CD4-positive, alpha-beta T cell (primary cell): ENCODE results near the gene PLIN3. TPM values are rescaled to one million over a fixed set of nuclear protein-coding genes. Genes with fewer than 3 reads are reported as not detected.
"Not testable (repeated sequence)": the region's sequence is repeated elsewhere in the genome, so short reads cannot be mapped to it uniquely, and the experiment has no call there.

Experiments used
- ATAC-seq: fragments of 200-7000 bp; cut with Tn5 transposase; one replicate; pipeline ENCODE4 v1.10.0; 2022; ENCODE audit warnings: mild to moderate bottlenecking; ENCODE audit not compliant: poor library complexity
- CTCF ChIA-PET: fragments of 350-600 bp; sonication (Branson Sonifier 250); formaldehyde crosslinking; loops from one replicate; lab custom pipeline; 2021; ENCODE audit warnings: antibody characterized with exemption, inconsistent platforms; lab: Charles Lee
- POLR2A ChIA-PET: fragments of 350-600 bp; sonication (Branson Sonifier 250); formaldehyde crosslinking; loops from one replicate; lab custom pipeline; 2021; ENCODE audit warnings: antibody characterized with exemption, inconsistent platforms; lab: Charles Lee
- DNase-seq, 14 experiments: peaks; one replicate each; pipeline ENCODE4 v3.0.0-alpha.2; 2013 to 2020; ENCODE audit warnings: mixed read lengths in 2 of 14
- H3K27ac ChIP-seq, 2 donors: one replicate each; pipeline versions ENCODE4 v1.5.1 to v1.7.0; 2013; ENCODE audit warnings: low read length in 2 of 2, low read depth in 1 of 2, mild to moderate bottlenecking in 1 of 2
- H3K27me3 ChIP-seq, 2 experiments: 1 replicate in 1 of 2; 2 replicates in 1 of 2; pipeline versions ENCODE4 v1.6.1 to v1.7.0; 2013; ENCODE audit warnings: low read length in 2 of 2, control low read depth in 1 of 2, mild to moderate bottlenecking in 1 of 2, moderate library complexity in 1 of 2; ENCODE audit not compliant: insufficient read depth in 2 of 2, control insufficient read depth in 1 of 2
- H3K36me3 ChIP-seq: one replicate; pipeline ENCODE4 v1.6.1; 2013; ENCODE audit warnings: low read length, control low read depth; ENCODE audit not compliant: insufficient read depth
- H3K4me1 ChIP-seq: one replicate; pipeline ENCODE4 v1.6.1; 2013; ENCODE audit warnings: low read length, control low read depth; ENCODE audit not compliant: insufficient read depth
- H3K4me3 ChIP-seq: one replicate; pipeline ENCODE4 v1.5.1; 2013; ENCODE audit warnings: mild to moderate bottlenecking, low read length, moderate library complexity
- H3K9me3 ChIP-seq, 2 experiments: 1 replicate in 1 of 2; 2 replicates in 1 of 2; pipeline versions ENCODE4 v1.6.1 to v1.7.0; 2013; ENCODE audit warnings: low read length in 2 of 2, mild to moderate bottlenecking in 2 of 2, control low read depth in 1 of 2, moderate library complexity in 1 of 2; ENCODE audit not compliant: control insufficient read depth in 1 of 2, insufficient read depth in 1 of 2
- H3K27ac Mint-ChIP-seq: one replicate; pipeline ENCODE4 v1.8.0; 2020; ENCODE audit warnings: mixed read lengths
- H3K27me3 Mint-ChIP-seq: one replicate; pipeline ENCODE4 v1.8.0; 2021; ENCODE audit warnings: mixed read lengths
- H3K36me3 Mint-ChIP-seq: one replicate; pipeline ENCODE4 v1.8.0; 2021; ENCODE audit warnings: low read depth, mixed read lengths
- H3K4me1 Mint-ChIP-seq: one replicate; pipeline ENCODE4 v1.8.0; 2021; ENCODE audit warnings: low read depth, mixed read lengths
- H3K4me3 Mint-ChIP-seq: one replicate; pipeline ENCODE4 v1.8.0; 2020; ENCODE audit warnings: mild to moderate bottlenecking, mixed read lengths
- H3K9me3 Mint-ChIP-seq: one replicate; pipeline ENCODE4 v1.8.0; 2020; ENCODE audit warnings: mixed read lengths
- CTCF ChIP-seq: fragments of 200-600 bp; IDR thresholded peaks from one replicate; pipeline ENCODE4 v1.8.0; 2022; ENCODE audit warnings: antibody characterized with exemption, mild to moderate bottlenecking
- intact Hi-C, 2 experiments: fragments of 100-400 bp; cut with DNase I in 1 of 2; cut with micrococcal nuclease in 1 of 2; formaldehyde crosslinking; loops; one replicate each; pipeline versions ENCODE4 v1.15.1 to v1.9.0; 2023 to 2025; cut with DNase I, micrococcal nuclease
- total RNA-seq, 174 experiments: library from RNA in 2 of 174; stranded (reverse) in 2 of 174; gene quantifications; one replicate each; pipeline ENCODE4 v1.2.3 and lab custom pipeline; 2021 to 2026

Gene PLIN3
- total RNA-seq, 2 experiments from 2014 or later = 18.2 to 19.1 TPM

GRCh38 chr19:4896372-4896771 lies 28.9 kb upstream of the PLIN3 start:
- Mint-ChIP-seq H3K27ac (no peak overlapping the region), H3K4me3 (no peak overlapping the region), H3K27me3 (no peaks in the 10 kb centered on the region), H3K4me1 (no peaks in the 10 kb centered on the region), H3K9me3 (no peaks in the 10 kb centered on the region), H3K36me3 (peaks cover 4% of the 10 kb centered on the region)
- no peaks in the 10 kb centered on the region for H3K27me3 ChIP-seq
- H3K4me1 ChIP-seq = no peaks in the 10 kb centered on the region
- peaks cover 4% of the 10 kb centered on the region for H3K36me3 ChIP-seq
- no peak for TF ChIP-seq CTCF
- DNase-seq (no peak), ATAC-seq (no peak)
- ChIA-PET POLR2A (no interaction called here), CTCF (no interaction called here)
- H3K4me3 ChIP-seq = no peak overlapping the region
- no peaks in the 10 kb centered on the region for H3K9me3 ChIP-seq
- intact Hi-C loops = no loop called here
- no peak overlapping the region for H3K27ac ChIP-seq

DNA sequence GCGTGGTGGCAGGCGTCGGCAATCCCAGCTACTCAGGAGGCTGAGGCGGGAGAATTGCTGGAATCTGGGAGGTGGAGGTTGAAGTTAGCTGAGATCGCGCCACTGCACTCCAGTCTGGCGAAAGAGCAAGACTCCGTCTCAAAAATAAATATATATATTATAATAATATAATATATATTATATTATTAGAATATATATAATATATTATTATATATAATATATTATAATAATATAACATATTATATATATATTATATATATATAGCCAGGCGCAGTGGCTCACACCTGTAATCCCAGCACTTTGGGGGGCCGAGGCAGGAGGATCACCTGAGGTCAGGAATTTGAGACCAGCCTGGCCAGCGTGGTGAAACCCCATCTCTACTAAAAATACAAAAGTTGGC lies 25.5 kb upstream of the PLIN3 start:
- DNase-seq, ATAC-seq, H3K27ac ChIP-seq, H3K4me3 Mint-ChIP-seq, H3K9me3 Mint-ChIP-seq, H3K9me3 ChIP-seq, H3K27me3 Mint-ChIP-seq, CTCF ChIA-PET, H3K36me3 ChIP-seq, POLR2A ChIA-PET, H3K4me3 ChIP-seq, H3K27me3 ChIP-seq, H3K27ac Mint-ChIP-seq, intact Hi-C loops, H3K4me1 Mint-ChIP-seq, H3K4me1 ChIP-seq: not testable (repeated sequence)
- peaks cover 15% of the 10 kb centered on the region for H3K36me3 Mint-ChIP-seq

GRCh38 chr19:4891066-4891465 lies 23.6 kb upstream of the PLIN3 start:
- H3K36me3 Mint-ChIP-seq = peaks cover 14% of the 10 kb centered on the region
- no peaks in the 10 kb centered on the region for H3K27me3 ChIP-seq
- DNase-seq = no peak
- H3K36me3 ChIP-seq = peaks cover 3% of the 10 kb centered on the region
- no peaks in the 10 kb centered on the region for H3K27me3 Mint-ChIP-seq
- ChIA-PET POLR2A (no interaction called here), CTCF (interaction anchor here (1.1 kb wide), 1 partner anchor 39 kb away, joined by 3 read pairs; no protein-coding TSS in a partner anchor)
- H3K4me3 Mint-ChIP-seq = no peak overlapping the region
- H3K4me1 ChIP-seq = no peaks in the 10 kb centered on the region
- no peaks in the 10 kb centered on the region for H3K9me3 Mint-ChIP-seq
- no peak for ATAC-seq
- no peak overlapping the region for H3K27ac Mint-ChIP-seq
- intact Hi-C loops = no loop called here
- no peak for TF ChIP-seq CTCF
- H3K9me3 ChIP-seq = no peaks in the 10 kb centered on the region
- H3K27ac ChIP-seq = no peak overlapping the region
- H3K4me3 ChIP-seq = no peak overlapping the region
- H3K4me1 Mint-ChIP-seq = no peaks in the 10 kb centered on the region

DNA sequence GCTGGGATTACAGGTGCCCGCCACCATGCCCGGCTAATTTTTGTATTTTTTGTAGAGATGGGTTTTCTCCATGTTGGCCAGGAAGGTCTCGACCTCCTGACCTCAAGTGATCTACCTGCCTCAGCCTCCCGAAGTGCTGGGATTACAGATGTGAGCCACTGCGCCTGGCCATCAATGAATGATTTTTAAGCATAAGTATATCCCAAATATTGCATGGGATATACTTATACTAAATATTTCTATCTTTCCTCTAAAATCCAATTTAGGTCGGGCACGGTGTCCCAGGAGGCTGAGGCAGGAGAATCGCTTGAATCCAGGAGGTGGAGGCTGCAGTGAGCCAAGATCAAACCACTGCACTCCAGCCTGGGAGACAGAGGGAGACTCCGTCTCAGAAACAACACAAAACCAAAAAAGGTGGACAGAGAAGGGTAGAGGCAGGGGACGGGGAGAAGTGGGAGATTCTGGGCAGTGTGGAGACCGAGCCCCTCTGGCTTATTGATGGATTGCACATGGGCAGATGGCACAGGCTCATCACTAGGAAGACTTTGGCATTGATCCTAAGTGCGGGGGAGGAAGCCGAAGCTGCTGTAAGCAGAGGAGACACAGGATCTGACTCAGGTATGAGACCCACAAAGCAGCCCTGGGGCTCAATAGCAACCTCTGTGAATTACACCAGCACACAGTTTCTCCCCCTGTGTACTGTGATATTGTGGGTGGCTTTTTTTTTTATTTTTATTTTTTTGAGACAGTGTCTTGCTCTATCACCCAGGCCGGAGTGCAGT lies 21.8 kb upstream of the PLIN3 start:
- DNase-seq (no peak), ATAC-seq (no peak)
- Mint-ChIP-seq H3K9me3 (no peaks in the 10 kb centered on the region), H3K4me1 (no peaks in the 10 kb centered on the region), H3K36me3 (peaks cover 14% of the 10 kb centered on the region), H3K4me3 (no peak overlapping the region), H3K27me3 (no peaks in the 10 kb centered on the region), H3K27ac (no peak overlapping the region)
- intact Hi-C loops = no loop called here
- TF ChIP-seq CTCF = no peak
- Histone ChIP-seq H3K4me1 (no peaks in the 10 kb centered on the region), H3K27ac (no peak overlapping the region), H3K27me3 (no peaks in the 10 kb centered on the region), H3K36me3 (peaks cover 3% of the 10 kb centered on the region), H3K4me3 (no peak overlapping the region), H3K9me3 (no peaks in the 10 kb centered on the region)
- ChIA-PET POLR2A (no interaction called here), CTCF (no interaction called here)

GRCh38 chr19:4887803-4888202 lies 20.3 kb upstream of the PLIN3 start:
- H3K4me3 ChIP-seq, H3K9me3 ChIP-seq, H3K27ac ChIP-seq, H3K27ac Mint-ChIP-seq, CTCF ChIA-PET, H3K9me3 Mint-ChIP-seq, POLR2A ChIA-PET, H3K27me3 ChIP-seq, DNase-seq, H3K4me3 Mint-ChIP-seq, H3K27me3 Mint-ChIP-seq, H3K4me1 ChIP-seq, H3K36me3 ChIP-seq, ATAC-seq, H3K4me1 Mint-ChIP-seq, intact Hi-C loops: not testable (repeated sequence)
- peaks cover 14% of the 10 kb centered on the region for H3K36me3 Mint-ChIP-seq
